ENCODE results near the gene SYDE1. TPM values are rescaled to one million over a fixed set of nuclear protein-coding genes. Genes with fewer than 3 reads are reported as not detected.

SYDE1 gene
- total and polyA plus RNA-seq, 2 donors (not counting 1 experiment from before 2014, with no cell fraction given) = not detected

Small RNA genes lying within 50 kb of the gene (small RNA-seq; reads per million reads assigned to genes)
- not detected for gene RNU6-782P (ENCODE audit: insufficient read length, low read depth, low replicate concordance)

Other genes starting within 250 kb of the SYDE1 start
- gene OR7A17, start 221.3 kb upstream of the SYDE1 start, total RNA-seq = not detected in 2 replicates
- not detected in 2 replicates for gene OR7A17, start 221.3 kb upstream of the SYDE1 start, polyA plus RNA-seq
- gene OR7C2, start 165.9 kb upstream of the SYDE1 start, total RNA-seq = not detected in 2 replicates
- gene OR7C2, start 165.9 kb upstream of the SYDE1 start, polyA plus RNA-seq = not detected in 2 replicates
- not detected in 2 replicates for gene SLC1A6, start 127.5 kb upstream of the SYDE1 start, total RNA-seq
- gene SLC1A6, start 127.5 kb upstream of the SYDE1 start, polyA plus RNA-seq = 0.25 TPM in 1 of 2 replicates, not detected in the other
- not detected in 2 replicates for gene CASP14, start 57.9 kb upstream of the SYDE1 start, total RNA-seq
- not detected in 2 replicates for gene CASP14, start 57.9 kb upstream of the SYDE1 start, polyA plus RNA-seq
- not detected in 2 replicates for gene OR1I1, start 25.2 kb upstream of the SYDE1 start, total RNA-seq
- gene OR1I1, start 25.2 kb upstream of the SYDE1 start, polyA plus RNA-seq = not detected in 2 replicates
- 0.05 and 0.39 TPM in 2 replicates for gene NOTCH3, start 93.6 kb downstream of the SYDE1 start, total RNA-seq
- 0.01 and 0.06 TPM in 2 replicates for gene NOTCH3, start 93.6 kb downstream of the SYDE1 start, polyA plus RNA-seq
- gene EPHX3, start 125.0 kb downstream of the SYDE1 start, total RNA-seq = 0.27 TPM in 1 of 2 replicates, not detected in the other
- not detected in 2 replicates for gene EPHX3, start 125.0 kb downstream of the SYDE1 start, polyA plus RNA-seq
- 209 and 233 TPM in 2 replicates for gene BRD4, start 225.1 kb downstream of the SYDE1 start, total RNA-seq
- 27.3 and 30.7 TPM in 2 replicates for gene BRD4, start 225.1 kb downstream of the SYDE1 start, polyA plus RNA-seq

All from B cell (primary cell).